ENCODE data around the gene BBS2.

DNA sequence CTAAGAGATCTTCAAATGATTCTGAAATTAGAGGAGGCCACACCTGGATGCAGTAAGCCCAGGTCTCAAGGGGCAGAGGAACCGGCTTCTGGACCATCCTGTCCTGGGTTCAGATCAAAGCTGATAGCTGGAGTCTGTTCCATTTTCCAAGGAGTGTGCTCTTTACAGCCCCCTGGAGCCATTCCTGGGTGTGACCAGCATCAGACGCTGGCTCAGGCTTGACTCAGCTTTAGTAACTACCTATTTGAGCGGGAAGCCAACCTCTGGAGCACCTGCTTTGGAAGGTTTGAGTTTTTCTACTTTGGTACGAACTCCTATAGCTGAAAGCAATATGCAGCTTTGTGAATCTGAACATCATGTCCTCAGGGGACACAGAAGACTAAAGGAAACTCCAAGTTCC is 12.9 kb upstream of the BBS2 start:
- TF ChIP-seq CTCF (conservative IDR thresholded peaks at IDR 0.05): 0 out of 2 replicates have a peak, but pooled peaks have one; percentile 22
- no peak for TF ChIP-seq EZH2 (IDR thresholded peaks at IDR 0.05; ENCODE audit: low read depth)
